ENCODE data around the gene MINDY4. TPM values are rescaled to one million over a fixed set of nuclear protein-coding genes. Genes with fewer than 3 reads are reported as not detected.

Gene MINDY4
- total RNA-seq, 1 donor from 2014 or later, result 8.5 TPM

- DNase-seq, result no peak
Observed at GRCh38 chr7:30835396-30835915, 64.2 kb downstream of the MINDY4 start.

GRCh38 chr7:30836991-30837390, 65.8 kb downstream of the MINDY4 start:
- no peak for DNase-seq

GRCh38 chr7:30837581-30837980, 66.4 kb downstream of the MINDY4 start:
- DNase-seq, result no peak

- no peak for DNase-seq
Observed at GRCh38 chr7:30838008-30838407, 66.8 kb downstream of the MINDY4 start.

DNA sequence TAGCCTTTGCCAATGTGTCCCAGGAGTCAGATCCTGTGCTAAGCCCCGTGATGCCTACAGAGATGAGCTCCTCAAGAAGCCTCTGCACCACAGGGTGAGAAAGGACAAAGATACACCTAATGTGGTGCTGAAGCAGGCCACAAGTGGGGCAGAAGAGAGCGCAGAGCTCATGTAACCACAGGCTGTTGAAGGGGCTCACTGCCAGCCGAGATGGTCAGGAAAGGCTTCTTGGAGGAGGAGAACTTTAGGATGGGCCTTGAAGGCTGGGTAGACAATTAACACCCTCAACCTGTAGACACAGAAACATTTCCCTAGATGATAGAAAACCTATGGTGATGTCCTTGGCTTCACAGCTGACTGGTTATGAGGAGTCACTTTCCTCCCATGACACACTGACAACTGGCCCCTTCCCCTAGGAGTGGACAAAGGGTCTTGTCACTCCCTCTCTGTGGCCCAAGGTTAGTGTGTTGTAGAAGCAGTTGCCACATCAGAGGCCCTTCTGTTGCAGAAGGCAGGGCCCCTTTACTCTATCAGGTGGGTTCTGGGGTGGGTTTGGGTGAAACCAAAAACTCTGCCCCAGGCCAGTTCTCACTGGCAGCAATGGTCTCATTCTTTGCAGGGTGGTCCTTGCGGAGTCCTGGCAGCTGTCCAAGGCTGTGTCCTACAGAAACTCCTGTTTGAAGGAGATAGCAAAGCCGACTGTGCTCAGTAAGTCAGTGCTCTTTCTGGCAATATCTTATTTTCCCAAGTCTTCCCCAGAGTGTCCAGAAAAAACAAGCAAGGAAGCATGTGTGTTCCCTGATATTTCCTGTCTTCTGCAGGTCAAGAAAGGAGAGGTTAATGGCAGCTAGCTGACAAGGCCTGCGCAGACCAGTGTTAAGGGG, 69.2 kb downstream of the MINDY4 start:
- no peak for DNase-seq

GRCh38 chr7:30841025-30841735, 70.0 kb downstream of the MINDY4 start:
- no peak for DNase-seq

- no peak for DNase-seq
Observed at GRCh38 chr7:30841801-30842541, 70.8 kb downstream of the MINDY4 start.

GRCh38 chr7:30842542-30843451, 71.6 kb downstream of the MINDY4 start:
- DNase-seq, result no peak

DNA sequence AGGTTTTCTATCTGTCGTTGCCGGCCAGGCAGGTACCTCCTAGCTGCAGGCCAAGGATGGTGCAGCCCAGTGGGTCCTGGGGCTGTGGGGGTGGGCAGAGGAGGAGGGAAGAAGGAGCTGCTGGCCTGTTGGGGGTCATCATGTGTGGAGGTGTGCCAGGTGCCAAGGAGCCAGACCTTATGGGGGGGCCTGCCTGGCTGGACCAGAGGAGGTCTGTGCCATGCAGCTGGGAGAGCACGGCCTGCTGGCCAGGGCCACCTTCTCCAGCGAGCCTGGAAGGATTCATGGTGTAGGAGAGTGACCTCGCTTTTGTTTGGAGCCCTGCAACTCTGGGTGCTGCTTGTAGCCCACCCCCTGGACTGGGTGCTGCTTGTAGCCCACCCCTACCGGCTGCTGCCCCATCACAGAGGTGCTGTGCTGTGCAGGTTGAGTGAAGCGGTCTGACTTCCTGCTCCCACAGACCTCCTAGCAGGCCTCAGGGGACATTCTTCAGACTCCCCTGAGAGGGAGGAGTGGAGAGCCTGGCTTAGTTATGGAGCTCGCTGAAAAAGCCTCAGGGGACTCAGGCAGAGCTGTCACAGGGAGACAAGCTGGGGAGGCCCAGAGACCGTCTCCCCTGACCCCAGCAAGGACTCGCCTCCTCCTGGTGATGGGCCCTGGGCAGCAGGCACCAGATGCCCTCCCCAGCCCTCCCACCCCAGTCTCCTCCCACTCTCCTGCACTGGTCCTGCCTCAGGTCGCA, 72.7 kb downstream of the MINDY4 start:
- no peak for DNase-seq

DNA sequence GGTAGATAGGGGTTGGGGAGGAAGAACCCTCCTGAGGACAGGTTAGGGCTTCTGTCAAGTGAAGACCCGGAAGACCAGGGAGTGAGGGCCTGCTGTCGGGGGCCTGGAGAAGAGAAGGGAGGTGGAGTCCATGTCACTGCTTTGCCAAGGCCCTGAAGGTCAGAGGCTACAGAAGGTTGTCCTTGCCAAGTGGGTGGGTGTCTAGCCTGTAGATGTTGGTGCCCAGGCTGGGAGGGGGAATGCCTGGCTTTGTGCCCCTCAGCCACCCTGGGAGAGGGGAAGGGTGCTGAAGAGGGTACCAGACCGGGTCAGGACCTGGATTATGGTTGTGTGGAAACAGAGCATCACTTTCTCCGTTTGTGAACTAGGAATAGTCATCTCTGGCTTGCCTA, 73.3 kb downstream of the MINDY4 start:
- no peak for DNase-seq

GRCh38 chr7:30844916-30845315, 73.7 kb downstream of the MINDY4 start:
- DNase-seq, result no peak

GRCh38 chr7:30845426-30846135, 74.4 kb downstream of the MINDY4 start:
- DNase-seq, result peak; percentile 33

GRCh38 chr7:30846378-30846777, 75.2 kb downstream of the MINDY4 start:
- peak; percentile 31 for DNase-seq

DNA sequence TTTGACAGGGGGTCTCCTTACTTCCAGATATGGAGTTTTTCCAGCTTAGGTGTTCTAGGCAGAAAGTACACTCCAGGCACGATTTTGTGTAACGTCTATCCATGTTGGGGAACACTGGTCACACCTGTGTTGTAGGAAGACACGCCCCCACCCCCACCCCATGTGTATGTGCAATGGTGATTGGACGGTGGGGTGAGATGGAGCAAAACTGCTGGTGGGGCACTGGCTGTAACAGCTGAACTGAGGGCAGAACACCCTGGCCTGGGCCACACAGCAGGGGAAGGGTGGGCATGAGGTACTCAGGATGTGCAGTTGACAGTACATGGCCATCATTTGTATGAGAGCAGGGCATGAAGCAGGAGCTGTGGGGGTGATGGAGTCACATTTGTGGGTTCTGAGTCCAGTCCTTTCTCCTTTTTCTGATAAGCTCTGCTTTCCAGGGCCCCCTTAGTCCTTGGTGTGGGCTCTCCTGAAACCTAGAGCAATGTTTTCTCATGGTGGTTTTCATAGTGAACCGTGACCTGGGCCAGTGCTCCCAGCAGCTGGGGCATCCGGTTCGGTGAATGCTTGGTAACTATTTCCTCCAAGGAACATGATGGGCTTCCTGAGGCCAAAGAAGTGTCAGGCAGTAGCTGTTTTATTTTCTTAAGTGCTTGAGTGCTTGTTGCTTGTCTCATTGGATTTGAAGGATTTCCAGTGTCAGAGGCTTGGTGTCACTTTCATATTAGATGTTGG, 77.1 kb downstream of the MINDY4 start:
- no peak for DNase-seq

DNA sequence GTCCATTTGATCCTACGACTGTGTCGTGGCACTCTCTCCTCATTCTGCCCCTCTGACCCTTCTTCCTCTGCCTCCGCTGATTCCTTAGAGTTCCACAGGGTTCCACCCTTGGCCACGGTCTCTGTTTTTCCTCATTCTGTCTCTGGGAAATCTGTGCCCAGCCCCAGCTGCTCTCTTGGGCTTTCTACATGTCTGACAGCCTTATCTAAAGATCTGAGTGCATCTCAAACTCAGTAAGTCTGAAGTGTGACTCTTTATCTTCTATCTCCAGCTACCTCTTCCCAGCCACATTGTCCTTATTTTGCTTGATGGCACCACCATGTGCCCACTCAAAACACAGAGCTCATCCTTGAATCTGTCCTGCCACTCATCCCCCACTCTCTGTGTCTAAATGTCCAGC, 78.3 kb downstream of the MINDY4 start:
- DNase-seq, result no peak

DNA sequence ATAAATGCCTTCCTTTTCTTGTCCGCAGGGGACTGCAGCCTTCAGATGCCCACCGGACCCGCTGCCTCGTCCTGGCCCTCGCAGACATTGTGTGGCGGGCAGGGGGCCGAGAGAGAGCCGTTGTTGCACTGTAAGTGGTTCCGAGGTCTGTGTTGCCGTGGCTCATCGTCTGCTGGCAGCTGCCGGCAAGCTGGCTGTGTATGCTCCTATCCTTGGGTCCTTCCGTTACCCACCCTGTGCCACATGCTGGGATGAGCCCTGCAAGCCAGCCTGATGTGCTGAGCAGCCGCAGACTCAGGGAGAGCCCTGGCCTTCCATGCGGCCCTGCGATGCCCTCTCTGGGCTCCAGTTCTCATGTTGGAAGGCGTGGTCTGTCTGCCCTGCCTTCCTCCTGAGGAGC, 79.2 kb downstream of the MINDY4 start:
- DNase-seq, result no peak

- DNase-seq, result peak; percentile 58
Observed at GRCh38 chr7:30851651-30852307, 80.6 kb downstream of the MINDY4 start.

DNA sequence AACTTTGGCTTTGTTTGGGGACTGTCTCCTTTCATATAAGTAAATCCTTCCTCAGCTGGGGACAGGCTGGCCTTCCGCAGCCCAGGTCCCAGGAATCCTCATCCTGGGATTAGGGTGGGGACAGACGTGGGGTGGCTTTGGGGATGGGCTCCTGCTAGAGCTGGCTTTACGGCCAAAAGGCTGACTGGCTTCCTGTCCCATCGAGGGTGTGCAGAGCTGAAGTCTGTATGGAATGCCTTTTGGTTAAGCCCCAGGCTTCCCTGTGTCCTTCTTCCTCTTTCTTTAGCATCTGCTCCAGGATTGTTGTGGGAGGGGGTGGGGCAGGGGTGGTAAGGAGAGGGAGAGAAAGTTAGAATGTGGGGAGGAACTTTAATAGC, 81.1 kb downstream of the MINDY4 start:
- DNase-seq, result peak; percentile 35

DNA sequence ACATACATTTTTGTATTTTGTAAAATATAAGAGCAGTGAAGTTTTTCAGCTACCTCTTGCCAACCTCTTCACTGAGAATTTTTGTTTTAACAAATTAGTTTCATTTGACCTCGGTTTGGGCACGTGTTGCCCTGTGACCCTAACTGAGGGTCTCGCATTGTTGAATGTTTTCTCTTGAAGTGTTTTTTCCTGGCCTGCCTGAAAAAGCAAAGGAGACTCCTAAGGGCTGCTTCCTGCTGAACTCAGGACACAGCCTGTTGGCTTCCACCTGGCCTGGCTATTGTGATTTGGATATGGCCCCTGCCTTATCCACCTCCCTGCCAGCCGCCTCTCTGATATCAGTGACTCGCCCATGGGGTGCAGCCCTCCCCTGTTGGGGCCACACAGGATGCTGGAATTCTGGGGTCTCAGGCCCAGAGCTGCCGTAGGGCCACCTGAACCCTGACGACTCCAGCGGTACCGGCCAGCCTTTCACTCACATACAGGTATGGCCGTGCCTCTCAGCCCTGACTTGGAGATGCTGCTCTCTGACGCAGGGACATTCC, 81.6 kb downstream of the MINDY4 start:
- DNase-seq, result no peak
